Uterus (tissue), 4 donors: ENCODE results near the gene KRTAP24-1. TPM values are rescaled to one million over a fixed set of nuclear protein-coding genes. Genes with fewer than 3 reads are reported as not detected.

ENCODE experiments used
- DNase-seq, 2 donors: peaks; one replicate each; pipeline ENCODE4 v3.0.0-alpha.2; 2019 to 2020
- H3K27ac ChIP-seq, 2 donors: fragments of 200-600 bp; sonication (generic); 1 replicate in 1 of 2; 2 replicates in 1 of 2; pipeline ENCODE4 v1.5.1; 2016 to 2018
- H3K27me3 ChIP-seq, 2 donors: fragments of 200-600 bp; sonication (generic); one replicate each; pipeline ENCODE4 v1.5.1; 2018 to 2019; ENCODE audit warnings: control low read depth in 1 of 2
- H3K36me3 ChIP-seq, 2 donors: fragments of 200-600 bp; sonication (generic); one replicate each; pipeline ENCODE4 v1.5.1; 2019; ENCODE audit warnings: control low read depth in 1 of 2
- H3K4me1 ChIP-seq, 2 donors: fragments of 200-600 bp; sonication (generic); one replicate each; pipeline ENCODE4 v1.5.1; 2018 to 2019; ENCODE audit warnings: control low read depth in 1 of 2
- H3K4me3 ChIP-seq, 2 donors: fragments of 200-600 bp; sonication (generic); 1 replicate in 1 of 2; 2 replicates in 1 of 2; pipeline ENCODE4 v1.5.1; 2018 to 2019; ENCODE audit warnings: mild to moderate bottlenecking in 1 of 2
- H3K9me3 ChIP-seq, 2 donors: fragments of 200-600 bp; sonication (generic); one replicate each; pipeline ENCODE4 v1.5.1; 2019; ENCODE audit warnings: control low read depth in 1 of 2
- POLR2A ChIP-seq, 2 donors: fragments of 450-650 bp; IDR thresholded peaks; one replicate each; pipeline ENCODE4 v1.6.1; 2016; ENCODE audit warnings: antibody characterized with exemption in 2 of 2, mild to moderate bottlenecking in 1 of 2, moderate library complexity in 1 of 2
- intact Hi-C: fragments of 100-400 bp; cut with DNase I; formaldehyde crosslinking; loops from one replicate; pipeline ENCODE4 v1.15.1; 2023; ENCODE audit warnings: low total_unique reads
- total RNA-seq, 4 donors: library from RNA; depleted of rRNA in 3 of 4; stranded (reverse); fragments of >200 nt in 3 of 4; gene quantifications; one replicate each; pipeline versions ENCODE4 v1.1.0 to v1.2.4, GENCODE V29; 2014 to 2023
- TF ChIP-seq, protein P1 (sequence below), 4 experiments: fragments of 200-600 bp in 2 of 4; fragments of 450-650 bp in 2 of 4; sonication (generic) in 2 of 4; IDR thresholded peaks; one replicate each; pipeline ENCODE4 v1.5.1; 2016 to 2019; ENCODE audit warnings: antibody characterized with exemption in 4 of 4, mild to moderate bottlenecking in 2 of 4, moderate library complexity in 1 of 4
- donor health status: DM: yes; HTN: yes; CAD: no.

KRTAP24-1 gene
- total RNA-seq, 4 donors from 2014 or later: not detected

DNA sequence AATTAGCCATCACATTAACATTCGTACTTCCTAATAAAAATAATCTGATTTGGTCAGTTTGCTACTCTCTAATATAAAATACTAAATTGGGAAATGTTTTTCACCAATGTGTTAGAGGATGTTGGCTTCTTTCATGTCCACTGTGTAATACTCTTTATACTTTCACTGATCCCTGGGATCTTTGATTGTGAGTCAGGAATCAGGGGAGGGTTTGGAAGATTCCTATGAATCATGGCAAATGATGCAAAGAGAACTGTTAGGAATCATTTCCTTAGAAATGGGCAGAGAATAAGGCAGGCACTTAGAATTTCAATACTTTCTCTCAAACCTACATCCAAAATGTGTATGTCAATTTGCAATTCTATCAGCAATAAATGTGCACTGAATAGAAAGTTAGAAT, 31.0 kb downstream of the KRTAP24-1 start:
- Histone ChIP-seq H3K27ac (no peak overlapping the region), H3K36me3 (no peaks in the 10 kb centered on the region), H3K27me3 (no peaks in the 10 kb centered on the region), H3K9me3 (no peaks in the 10 kb centered on the region), H3K4me3 (no peak overlapping the region), H3K4me1 (no peaks in the 10 kb centered on the region)
- TF ChIP-seq, protein P1, sequence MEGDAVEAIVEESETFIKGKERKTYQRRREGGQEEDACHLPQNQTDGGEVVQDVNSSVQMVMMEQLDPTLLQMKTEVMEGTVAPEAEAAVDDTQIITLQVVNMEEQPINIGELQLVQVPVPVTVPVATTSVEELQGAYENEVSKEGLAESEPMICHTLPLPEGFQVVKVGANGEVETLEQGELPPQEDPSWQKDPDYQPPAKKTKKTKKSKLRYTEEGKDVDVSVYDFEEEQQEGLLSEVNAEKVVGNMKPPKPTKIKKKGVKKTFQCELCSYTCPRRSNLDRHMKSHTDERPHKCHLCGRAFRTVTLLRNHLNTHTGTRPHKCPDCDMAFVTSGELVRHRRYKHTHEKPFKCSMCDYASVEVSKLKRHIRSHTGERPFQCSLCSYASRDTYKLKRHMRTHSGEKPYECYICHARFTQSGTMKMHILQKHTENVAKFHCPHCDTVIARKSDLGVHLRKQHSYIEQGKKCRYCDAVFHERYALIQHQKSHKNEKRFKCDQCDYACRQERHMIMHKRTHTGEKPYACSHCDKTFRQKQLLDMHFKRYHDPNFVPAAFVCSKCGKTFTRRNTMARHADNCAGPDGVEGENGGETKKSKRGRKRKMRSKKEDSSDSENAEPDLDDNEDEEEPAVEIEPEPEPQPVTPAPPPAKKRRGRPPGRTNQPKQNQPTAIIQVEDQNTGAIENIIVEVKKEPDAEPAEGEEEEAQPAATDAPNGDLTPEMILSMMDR (IDR thresholded peaks at IDR 0.05): no peak
- no peak for TF ChIP-seq POLR2A (IDR thresholded peaks at IDR 0.05)
- intact Hi-C loops: no loop called here
- DNase-seq: no peak

DNA sequence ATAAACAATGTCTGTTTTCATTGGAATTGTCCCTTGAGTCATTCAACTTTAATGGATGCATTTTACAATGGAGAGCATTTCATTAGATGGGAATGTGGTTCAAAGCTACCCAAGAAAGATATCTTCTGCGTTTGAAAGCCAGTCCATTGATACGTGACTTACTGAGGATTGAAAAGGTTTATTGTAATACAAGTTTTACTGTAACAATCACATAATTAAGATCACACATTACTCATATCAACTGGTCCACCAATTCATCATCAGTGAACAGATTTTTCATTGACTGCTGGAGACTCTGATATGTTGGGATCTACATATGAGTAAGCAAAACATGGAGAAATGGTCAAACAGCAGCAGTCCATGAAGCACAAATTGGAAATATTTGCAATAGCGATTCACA, 32.8 kb downstream of the KRTAP24-1 start:
- intact Hi-C loops: no loop called here

DNA sequence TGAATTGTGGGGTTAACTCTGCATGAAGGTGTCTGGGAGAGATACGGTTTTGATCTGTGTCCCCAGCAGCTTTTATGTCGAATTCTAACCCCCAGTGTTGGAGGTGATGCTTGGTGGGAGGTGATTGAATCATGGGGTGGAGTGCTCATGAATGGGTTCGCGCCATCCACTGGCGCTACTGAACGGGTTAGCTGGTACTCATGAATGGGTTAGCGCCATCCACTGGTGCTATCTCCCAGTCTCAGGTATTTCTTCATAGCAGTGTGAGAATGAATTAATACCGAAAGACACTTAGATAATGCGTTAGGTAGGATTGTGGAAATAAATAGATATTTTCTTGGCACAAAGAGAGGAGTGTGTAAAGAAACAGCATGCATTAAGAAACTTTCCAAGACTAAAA, 33.9 kb downstream of the KRTAP24-1 start:
- TF ChIP-seq, protein P1 (IDR thresholded peaks at IDR 0.05): no peak
- TF ChIP-seq POLR2A (IDR thresholded peaks at IDR 0.05): no peak
- no peak for DNase-seq
- H3K4me1 ChIP-seq: no peaks in the 10 kb centered on the region

More for the DNA sequence above, 32.8 kb downstream of the KRTAP24-1 start:
- Histone ChIP-seq H3K4me3 (no peak overlapping the region), H3K27ac (no peak overlapping the region), H3K36me3 (no peaks in the 10 kb centered on the region), H3K9me3 (no peaks in the 10 kb centered on the region), H3K27me3 (no peaks in the 10 kb centered on the region), H3K4me1 (no peaks in the 10 kb centered on the region)
- TF ChIP-seq, protein P1 (IDR thresholded peaks at IDR 0.05): no peak
- no peak for TF ChIP-seq POLR2A (IDR thresholded peaks at IDR 0.05)
- DNase-seq: no peak

DNA sequence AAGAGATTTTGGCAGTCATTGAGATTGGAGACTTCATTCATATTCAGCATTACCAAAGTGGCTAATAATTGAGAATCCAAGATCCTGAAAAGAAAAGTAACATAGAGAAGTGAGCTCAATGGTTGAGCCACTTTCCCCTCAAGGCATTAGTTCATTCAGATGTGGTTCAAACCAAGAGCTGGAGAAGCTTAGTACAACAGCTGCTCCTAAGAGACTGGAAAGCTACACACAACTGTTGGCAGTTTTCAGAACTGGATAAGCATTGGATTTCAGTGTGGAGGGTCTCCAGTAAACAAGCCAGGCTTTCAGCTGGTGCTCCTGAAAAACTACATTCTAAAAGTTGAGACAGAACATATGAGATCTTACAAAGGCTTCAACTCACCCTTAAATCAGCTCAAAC, 37.7 kb downstream of the KRTAP24-1 start:
- no peaks in the 10 kb centered on the region for H3K27me3 ChIP-seq
- TF ChIP-seq, protein P1 (IDR thresholded peaks at IDR 0.05): no peak
- no peak for TF ChIP-seq POLR2A (IDR thresholded peaks at IDR 0.05)
- no peak overlapping the region for H3K27ac ChIP-seq
- H3K4me1 ChIP-seq: no peaks in the 10 kb centered on the region
- no peaks in the 10 kb centered on the region for H3K9me3 ChIP-seq
- no peaks in the 10 kb centered on the region for H3K36me3 ChIP-seq
- no peak overlapping the region for H3K4me3 ChIP-seq
- intact Hi-C loops: no loop called here
- DNase-seq: no peak

More for the DNA sequence above, 33.9 kb downstream of the KRTAP24-1 start:
- H3K9me3 ChIP-seq: no peaks in the 10 kb centered on the region
- no peaks in the 10 kb centered on the region for H3K36me3 ChIP-seq
- H3K27ac ChIP-seq: no peak overlapping the region
- H3K27me3 ChIP-seq: no peaks in the 10 kb centered on the region
- intact Hi-C loops: no loop called here
- H3K4me3 ChIP-seq: no peak overlapping the region

DNA sequence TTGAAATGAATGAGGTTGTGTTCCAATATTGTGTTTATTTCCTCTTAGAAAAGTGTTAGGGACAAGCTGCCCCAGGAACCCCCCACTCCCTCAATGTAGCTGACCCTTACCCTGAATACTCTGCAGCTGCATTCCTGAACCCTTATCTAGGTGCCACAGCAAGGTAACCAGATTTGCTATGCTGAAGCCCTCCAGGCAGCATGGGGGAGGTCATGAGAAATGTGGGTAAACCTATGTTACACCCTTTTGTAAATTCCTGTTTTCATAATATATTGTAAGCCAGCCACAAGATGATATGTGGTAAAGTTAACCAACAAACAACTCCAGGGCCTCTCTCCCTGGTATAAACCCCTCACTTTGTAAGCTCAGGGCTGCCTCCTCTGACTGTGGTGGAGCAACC, 39.1 kb downstream of the KRTAP24-1 start:
- no peaks in the 10 kb centered on the region for H3K4me1 ChIP-seq
- H3K4me3 ChIP-seq: no peak overlapping the region
- no peaks in the 10 kb centered on the region for H3K27me3 ChIP-seq
- TF ChIP-seq, protein P1 (IDR thresholded peaks at IDR 0.05): no peak
- TF ChIP-seq POLR2A (IDR thresholded peaks at IDR 0.05): no peak
- H3K9me3 ChIP-seq: no peaks in the 10 kb centered on the region
- intact Hi-C loops: no loop called here
- H3K27ac ChIP-seq: no peak overlapping the region
- H3K36me3 ChIP-seq: no peaks in the 10 kb centered on the region
- no peak for DNase-seq
